NT2/D1 (cell line): Measurements from ENCODE around the gene ABAT.

Experiments
- SUZ12 ChIP-seq: IDR thresholded peaks from 2 replicates; pipeline ENCODE4 v1.6.1; 2011; ENCODE audit not compliant: insufficient read length, insufficient read depth; ENCODE audit errors: extremely low read depth
- ZNF274 ChIP-seq: IDR thresholded peaks from 2 replicates; pipeline ENCODE4 v1.6.1; 2011; ENCODE audit warnings: mild to moderate bottlenecking, low read depth, low read length

DNA sequence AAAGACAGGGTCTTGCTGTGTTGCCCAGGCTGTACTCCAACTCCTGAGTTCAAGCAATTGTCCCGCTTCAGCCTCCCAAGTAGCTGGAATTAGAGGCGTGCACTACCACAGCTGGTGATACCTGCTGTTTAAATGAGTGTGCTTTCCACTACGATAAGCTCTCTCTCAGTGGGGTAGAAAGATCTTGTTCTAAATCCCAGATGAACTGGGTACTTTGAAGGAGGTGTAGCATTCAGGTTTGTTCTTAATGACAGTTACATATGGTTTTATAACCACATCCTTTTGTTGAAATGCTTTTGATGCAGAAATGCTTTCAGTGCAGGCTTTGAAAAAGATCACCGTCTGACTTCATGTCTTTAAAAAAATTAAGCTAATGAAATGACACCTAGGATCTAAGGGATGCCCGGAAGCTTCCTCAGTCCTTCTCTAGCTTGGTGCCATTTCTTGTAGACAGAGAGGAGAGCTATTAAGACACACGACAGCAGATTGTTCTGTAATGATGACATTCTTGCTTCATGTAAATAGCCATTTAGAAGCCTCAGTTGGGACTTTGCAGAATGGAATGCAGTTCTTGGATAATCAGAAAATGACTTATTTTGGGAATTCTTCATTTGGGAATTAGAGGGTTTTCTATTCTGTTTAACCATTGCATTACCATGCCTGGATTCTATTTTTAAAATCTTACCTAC lies 142.7 kb downstream of the ABAT start:
- TF ChIP-seq SUZ12 (no peak), ZNF274 (no peak)
